ENCODE data around the gene CLNK. TPM values are rescaled to one million over a fixed set of nuclear protein-coding genes. Genes with fewer than 3 reads are reported as not detected.

The CLNK gene
- total and polyA plus RNA-seq, 12 donors, result 0.07 to 0.35 (median 0.26) TPM; not detected in 9

- DNase-seq, result no peak
- Histone ChIP-seq H3K36me3 (replicated peaks in 1 of 2) (no peaks in the 10 kb centered on the region), H3K27ac (no peak overlapping the region), H3K9me3 (replicated peaks in 1 of 3) (no peaks in the 10 kb centered on the region), H3K4me1 (replicated peaks in 1 of 2) (no peaks in the 10 kb centered on the region), H3K27me3 (no peaks in the 10 kb centered on the region), H3K4me3 (no peak overlapping the region)
- no peak for TF ChIP-seq POLR2A (IDR thresholded peaks at IDR 0.05)
- no peak for TF ChIP-seq CTCF (IDR thresholded peaks at IDR 0.05)
- WGBS, 4 donors, result 75 to 83% (median 80%) methylated on average over 7 to 8 of the region's 8 CpGs
- intact Hi-C loops (cut with DNase I), result no loop called here
Measured at GRCh38 chr4:10495651-10496050, 188.9 kb downstream of the CLNK start.

GRCh38 chr4:10492464-10492863 is 192.1 kb downstream of the CLNK start:
- Histone ChIP-seq H3K27ac (no peak overlapping the region), H3K9me3 (replicated peaks in 1 of 3) (no peaks in the 10 kb centered on the region), H3K4me3 (no peak overlapping the region), H3K4me1 (replicated peaks in 1 of 2) (no peaks in the 10 kb centered on the region), H3K27me3 (no peaks in the 10 kb centered on the region), H3K36me3 (replicated peaks in 1 of 2) (no peaks in the 10 kb centered on the region)
- intact Hi-C loops (cut with DNase I), result no loop called here
- DNase-seq, result no peak
- no peak for TF ChIP-seq CTCF (IDR thresholded peaks at IDR 0.05)
- no peak for TF ChIP-seq POLR2A (IDR thresholded peaks at IDR 0.05)
- 50 to 61% (median 59%) methylated on average over 11 of the region's 11 CpGs for WGBS, 4 donors

GRCh38 chr4:10491401-10491800 is 193.2 kb downstream of the CLNK start:
- intact Hi-C loops (cut with DNase I), result no loop called here
- WGBS, 4 donors, result 67 to 69% (median 68%) methylated on average over 3 of the region's 3 CpGs

GRCh38 chr4:10490996-10491395 is 193.6 kb downstream of the CLNK start:
- no peaks in the 10 kb centered on the region for H3K27me3 ChIP-seq
- no peak overlapping the region for H3K27ac ChIP-seq
- no peak overlapping the region for H3K4me3 ChIP-seq
- H3K36me3 ChIP-seq (replicated peaks in 1 of 2), result no peaks in the 10 kb centered on the region
- intact Hi-C loops (cut with DNase I), result no loop called here
- H3K9me3 ChIP-seq (replicated peaks in 1 of 3), result no peaks in the 10 kb centered on the region
- DNase-seq, result no peak
- TF ChIP-seq CTCF (IDR thresholded peaks at IDR 0.05) (no peak), POLR2A (IDR thresholded peaks at IDR 0.05) (no peak)
- 85 to 94% (median 92%) methylated on average over 5 of the region's 5 CpGs for WGBS, 4 donors
- H3K4me1 ChIP-seq (replicated peaks in 1 of 2), result no peaks in the 10 kb centered on the region

More at GRCh38 chr4:10491401-10491800, 193.2 kb downstream of the CLNK start:
- no peak for DNase-seq
- Histone ChIP-seq H3K4me3 (no peak overlapping the region), H3K36me3 (replicated peaks in 1 of 2) (no peaks in the 10 kb centered on the region), H3K27me3 (no peaks in the 10 kb centered on the region), H3K27ac (no peak overlapping the region), H3K9me3 (replicated peaks in 1 of 3) (no peaks in the 10 kb centered on the region), H3K4me1 (replicated peaks in 1 of 2) (no peaks in the 10 kb centered on the region)
- TF ChIP-seq POLR2A (IDR thresholded peaks at IDR 0.05), result no peak

GRCh38 chr4:10482913-10483312 is 201.7 kb downstream of the CLNK start:
- Histone ChIP-seq H3K27ac (no peak overlapping the region), H3K4me3 (no peak overlapping the region), H3K9me3 (replicated peaks in 1 of 3) (no peaks in the 10 kb centered on the region), H3K4me1 (replicated peaks in 1 of 2) (no peaks in the 10 kb centered on the region), H3K36me3 (replicated peaks in 1 of 2) (no peaks in the 10 kb centered on the region), H3K27me3 (no peaks in the 10 kb centered on the region)
- TF ChIP-seq POLR2A (IDR thresholded peaks at IDR 0.05) (no peak), CTCF (IDR thresholded peaks at IDR 0.05) (no peak)
- no peak for DNase-seq
- intact Hi-C loops (cut with DNase I), result no loop called here
- 72 to 77% (median 73%) methylated on average over 5 of the region's 5 CpGs for WGBS, 4 donors
